GM23248 (cell line): ENCODE data around the gene LYZL2. TPM values are rescaled to one million over a fixed set of nuclear protein-coding genes. Genes with fewer than 3 reads are reported as not detected.
"Not testable (repeated sequence)": the region's sequence is repeated elsewhere in the genome, so short reads cannot be mapped to it uniquely, and the experiment has no call there.

Experiments
- DNase-seq: peaks from one replicate; pipeline ENCODE4 v3.0.0-alpha.2; 2015
- H2AFZ ChIP-seq: fragments of 200-600 bp; sonication (generic); 2 replicates; pipeline ENCODE4 v1.6.1; 2016; ENCODE audit warnings: antibody characterized with exemption
- H3F3A ChIP-seq: fragments of 200-600 bp; sonication (generic); 2 replicates; pipeline ENCODE4 v1.6.1; 2016; ENCODE audit warnings: mild to moderate bottlenecking, antibody characterized with exemption, mixed run types; ENCODE audit not compliant: insufficient read depth
- H3K27ac ChIP-seq: fragments of 200-600 bp; sonication (generic); 2 replicates; pipeline ENCODE4 v1.5.1; 2016; ENCODE audit warnings: mild to moderate bottlenecking
- H3K27me3 ChIP-seq: fragments of 200-600 bp; sonication (generic); replicated peaks from 2 replicates; pipeline ENCODE4 v1.6.1; 2016; ENCODE audit warnings: mild to moderate bottlenecking; ENCODE audit not compliant: insufficient read depth
- H3K36me3 ChIP-seq: fragments of 200-600 bp; sonication (generic); 2 replicates; pipeline ENCODE4 v1.6.1; 2016; ENCODE audit warnings: low read depth, mild to moderate bottlenecking
- H3K4me1 ChIP-seq: fragments of 200-600 bp; sonication (generic); 2 replicates; pipeline ENCODE4 v1.6.1; 2016; ENCODE audit warnings: mild to moderate bottlenecking; ENCODE audit not compliant: insufficient read depth
- H3K4me2 ChIP-seq: fragments of 200-600 bp; sonication (generic); one replicate; pipeline ENCODE4 v1.6.1; 2016; ENCODE audit warnings: mild to moderate bottlenecking; ENCODE audit not compliant: unreplicated experiment
- H3K4me3 ChIP-seq: fragments of 200-600 bp; sonication (generic); 2 replicates; pipeline ENCODE4 v1.5.1; 2016; ENCODE audit warnings: mild to moderate bottlenecking
- H3K79me2 ChIP-seq: fragments of 200-600 bp; sonication (generic); 2 replicates; pipeline ENCODE4 v1.6.1; 2016; ENCODE audit warnings: mild to moderate bottlenecking; ENCODE audit not compliant: insufficient read depth
- H3K9ac ChIP-seq: fragments of 200-600 bp; sonication (generic); 2 replicates; pipeline ENCODE4 v1.6.1; 2016; ENCODE audit warnings: mild to moderate bottlenecking
- H3K9me2 ChIP-seq: fragments of 200-600 bp; sonication (generic); 2 replicates; pipeline ENCODE4 v1.6.1; 2016; ENCODE audit warnings: mixed run types, mild to moderate bottlenecking, moderate library complexity; ENCODE audit not compliant: insufficient read depth
- H3K9me3 ChIP-seq: fragments of 200-600 bp; sonication (generic); one replicate; pipeline ENCODE4 v1.6.1; 2017; ENCODE audit warnings: low read depth
- H4K20me1 ChIP-seq: fragments of 200-600 bp; sonication (generic); 2 replicates; pipeline ENCODE4 v1.6.0; 2016; ENCODE audit not compliant: insufficient read depth
- EZH2 ChIP-seq: fragments of 200-600 bp; sonication (generic); IDR thresholded peaks from 2 replicates; pipeline ENCODE4 v1.6.1; 2018; ENCODE audit warnings: antibody characterized with exemption, mild to moderate bottlenecking; ENCODE audit not compliant: insufficient read depth, poor library complexity, severe bottlenecking
- EZH2phosphoT487 ChIP-seq: fragments of 200-600 bp; sonication (generic); IDR thresholded peaks from 2 replicates; pipeline ENCODE4 v1.6.1; 2018; ENCODE audit warnings: antibody characterized with exemption, moderate library complexity, mild to moderate bottlenecking, low read depth; ENCODE audit not compliant: insufficient read depth
- WGBS, 2 experiments: methylation state at CpG; one replicate each; pipeline ENCODE4 v1.1.6; 2015 to 2017; ENCODE audit warnings: low lambda C conversion rate in 2 of 2, low coverage in 1 of 2; ENCODE audit errors: missing lambda C conversion rate in 2 of 2; 5-methylcytosine and 5-hydroxymethylcytosine counted together
- in situ Hi-C: fragments of 300-500 bp; cut with MboI; formaldehyde crosslinking; loops from 2 replicates; pipeline ENCODE4 v1.15.0; 2020
- polyA plus RNA-seq: library from polyadenylated mRNA; unstranded; fragments of >200 nt; fragmentation: Nextera tagmentation; extraction: Ambion mirVana; gene quantifications from 2 replicates; pipeline ENCODE4 v1.2.1, GENCODE V29; 2016
- total RNA-seq: library from RNA; depleted of rRNA; stranded (reverse); fragments of >200 nt; shearing (Covaris generic); gene quantifications from 2 replicates; pipeline ENCODE4 v1.2.3, GENCODE V29; 2014

Gene LYZL2
- total and polyA plus RNA-seq, 2 experiments from 2014 or later = not detected

DNA sequence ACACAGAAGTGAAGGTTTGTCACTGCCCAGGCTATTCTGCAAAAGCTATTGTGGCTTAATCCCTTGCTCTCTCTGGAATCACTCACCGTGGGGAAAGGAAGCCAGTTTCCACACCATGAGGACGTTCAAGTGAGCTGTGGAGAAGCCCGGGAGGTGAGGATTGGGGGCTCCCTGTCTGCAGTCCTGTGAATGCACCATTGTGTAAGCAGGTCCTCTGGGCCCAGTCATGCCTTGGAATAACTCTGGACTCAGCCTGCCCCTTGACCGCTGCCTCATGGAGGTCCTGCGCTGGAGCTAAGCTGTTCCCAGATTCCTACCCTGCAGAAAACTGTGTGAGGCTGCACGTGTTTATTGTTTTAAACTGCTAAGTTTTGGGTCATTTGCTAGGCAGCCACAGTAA is 33.5 kb downstream of the LYZL2 start:
- no peaks in the 10 kb centered on the region for H3K36me3 ChIP-seq
- H3K79me2 ChIP-seq = no peaks in the 10 kb centered on the region
- H3K4me2 ChIP-seq = no peak overlapping the region
- H3K4me1 ChIP-seq = no peaks in the 10 kb centered on the region
- no peak for DNase-seq
- no peak for TF ChIP-seq EZH2
- TF ChIP-seq EZH2phosphoT487 = no peak
- WGBS, 2 experiments = 71 to 78% methylated on average over 6 of the region's 6 CpGs
- in situ Hi-C loops = no loop called here
- H3F3A ChIP-seq = no peaks in the 10 kb centered on the region
- no peaks in the 10 kb centered on the region for H3K9me3 ChIP-seq
- no peak overlapping the region for H3K27ac ChIP-seq
- H3K4me3 ChIP-seq = no peak overlapping the region
- H2AFZ ChIP-seq = no peak overlapping the region
- no peaks in the 10 kb centered on the region for H3K9me2 ChIP-seq
- H3K27me3 ChIP-seq = peaks cover 6% of the 10 kb centered on the region
- no peak overlapping the region for H3K9ac ChIP-seq
- H4K20me1 ChIP-seq = no peaks in the 10 kb centered on the region

GRCh38 chr10:30594077-30594476 is 35.5 kb downstream of the LYZL2 start:
- DNase-seq = no peak
- Histone ChIP-seq H3K36me3 (no peaks in the 10 kb centered on the region), H3K9ac (no peak overlapping the region), H2AFZ (no peak overlapping the region), H3K4me1 (no peaks in the 10 kb centered on the region), H3K9me3 (no peaks in the 10 kb centered on the region), H4K20me1 (no peaks in the 10 kb centered on the region), H3F3A (no peaks in the 10 kb centered on the region), H3K4me3 (no peak overlapping the region), H3K9me2 (no peaks in the 10 kb centered on the region), H3K27me3 (peaks cover 6% of the 10 kb centered on the region), H3K27ac (no peak overlapping the region), H3K4me2 (no peak overlapping the region), H3K79me2 (no peaks in the 10 kb centered on the region)
- 67 to 68% methylated on average over 4 of the region's 4 CpGs for WGBS, 2 experiments
- TF ChIP-seq EZH2phosphoT487 (no peak), EZH2 (no peak)
- in situ Hi-C loops = no loop called here

- DNase-seq, H2AFZ ChIP-seq: not testable (repeated sequence)
Measured at GRCh38 chr10:30592770-30593169, 36.8 kb downstream of the LYZL2 start.

DNA sequence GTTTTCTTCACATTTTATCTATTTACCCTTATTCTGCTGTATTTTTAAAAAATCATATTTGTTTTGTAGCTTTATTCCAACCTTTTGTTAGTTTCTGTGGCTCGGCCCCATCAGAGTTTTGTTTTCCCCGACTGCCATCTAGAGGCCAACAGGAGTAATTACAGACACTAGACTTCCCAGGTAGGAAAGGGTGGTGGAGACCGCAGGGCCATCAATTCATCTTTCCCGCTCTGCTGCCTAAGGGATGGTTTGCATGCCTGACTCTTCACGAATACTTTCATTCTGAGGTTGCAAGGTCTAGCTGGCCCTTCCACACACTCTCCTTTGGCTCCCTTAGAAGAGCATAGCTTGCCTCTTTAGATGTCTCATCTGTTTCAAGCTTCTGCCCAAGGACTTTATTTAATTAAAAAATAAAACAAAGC is 38.3 kb downstream of the LYZL2 start:
- no peaks in the 10 kb centered on the region for H3F3A ChIP-seq
- in situ Hi-C loops = no loop called here
- DNase-seq = peak; percentile 67
- H3K9ac ChIP-seq = no peak overlapping the region
- H3K79me2 ChIP-seq = no peaks in the 10 kb centered on the region
- TF ChIP-seq EZH2phosphoT487 (no peak), EZH2 (no peak)
- no peak overlapping the region for H2AFZ ChIP-seq
- WGBS, 2 experiments = 2% methylated on average over 5 of the region's 5 CpGs
- H4K20me1 ChIP-seq = no peaks in the 10 kb centered on the region
- H3K4me1 ChIP-seq = no peaks in the 10 kb centered on the region
- H3K36me3 ChIP-seq = no peaks in the 10 kb centered on the region
- peaks cover 6% of the 10 kb centered on the region for H3K27me3 ChIP-seq
- no peaks in the 10 kb centered on the region for H3K9me3 ChIP-seq
- no peaks in the 10 kb centered on the region for H3K9me2 ChIP-seq
- no peak overlapping the region for H3K4me2 ChIP-seq
- H3K27ac ChIP-seq = no peak overlapping the region
- no peak overlapping the region for H3K4me3 ChIP-seq

More at GRCh38 chr10:30592770-30593169, 36.8 kb downstream of the LYZL2 start:
- H3K4me2 ChIP-seq, H4K20me1 ChIP-seq, H3K4me1 ChIP-seq, H3K36me3 ChIP-seq, H3K79me2 ChIP-seq, H3K9ac ChIP-seq, H3K27ac ChIP-seq, H3K4me3 ChIP-seq, H3K9me2 ChIP-seq, H3K27me3 ChIP-seq, in situ Hi-C loops, H3K9me3 ChIP-seq, H3F3A ChIP-seq: not testable (repeated sequence)
- 55 to 56% methylated on average over 3 of the region's 3 CpGs for WGBS, 2 experiments

DNA sequence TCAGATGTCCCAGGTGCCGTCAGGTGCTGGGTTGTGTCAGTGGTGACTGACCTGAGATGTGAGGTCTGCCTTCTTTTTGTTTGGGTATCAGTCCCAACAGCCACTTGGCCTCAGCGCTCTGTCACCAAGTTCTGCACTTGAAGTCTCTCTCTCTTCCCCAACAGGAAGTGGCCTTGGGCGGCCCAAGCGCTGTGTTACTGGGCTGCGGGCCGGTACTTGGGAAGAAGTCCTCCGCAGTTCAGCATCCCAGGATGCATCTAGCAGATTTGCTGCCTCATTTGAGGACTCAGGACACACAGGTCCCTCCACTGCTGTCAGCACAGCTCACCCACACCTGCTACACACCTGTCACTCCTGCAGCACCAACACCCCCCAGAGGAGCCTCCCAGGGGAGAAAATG is 40.1 kb downstream of the LYZL2 start:
- H4K20me1 ChIP-seq = no peaks in the 10 kb centered on the region
- H3K79me2 ChIP-seq = no peaks in the 10 kb centered on the region
- H3K9me2 ChIP-seq = no peaks in the 10 kb centered on the region
- H3K9me3 ChIP-seq = no peaks in the 10 kb centered on the region
- peaks cover 6% of the 10 kb centered on the region for H3K27me3 ChIP-seq
- no peak overlapping the region for H2AFZ ChIP-seq
- H3K27ac ChIP-seq = no peak overlapping the region
- H3K4me1 ChIP-seq = no peaks in the 10 kb centered on the region
- no peak for DNase-seq
- TF ChIP-seq EZH2 (no peak), EZH2phosphoT487 (no peak)
- H3F3A ChIP-seq = no peaks in the 10 kb centered on the region
- WGBS, 2 experiments = 78 to 80% methylated on average over 7 of the region's 7 CpGs
- no peak overlapping the region for H3K4me3 ChIP-seq
- in situ Hi-C loops = no loop called here
- H3K9ac ChIP-seq = no peak overlapping the region
- H3K4me2 ChIP-seq = no peak overlapping the region
- H3K36me3 ChIP-seq = no peaks in the 10 kb centered on the region
